Muscle layer of duodenum (tissue), 2 donors: ENCODE measurements around the gene HDAC11.

ENCODE experiments used
- H3K27ac ChIP-seq: one replicate; pipeline ENCODE4 v1.7.0; 2013; ENCODE audit warnings: mild to moderate bottlenecking, low read length
- H3K27me3 ChIP-seq: one replicate; pipeline ENCODE4 v1.7.0; 2013; ENCODE audit warnings: low read depth, mild to moderate bottlenecking, control low read depth, low read length
- H3K36me3 ChIP-seq, 2 donors: one replicate each; pipeline ENCODE4 v1.7.0; 2013; ENCODE audit warnings: low read length in 2 of 2, control low read depth in 1 of 2, mild to moderate bottlenecking in 1 of 2; ENCODE audit not compliant: insufficient read depth in 2 of 2, control insufficient read depth in 1 of 2
- H3K4me1 ChIP-seq, 2 donors: one replicate each; pipeline ENCODE4 v1.7.0; 2013; ENCODE audit warnings: low read length in 2 of 2, mild to moderate bottlenecking in 2 of 2, control low read depth in 1 of 2, moderate library complexity in 1 of 2; ENCODE audit not compliant: insufficient read depth in 2 of 2, control insufficient read depth in 1 of 2
- H3K4me3 ChIP-seq, 2 donors: one replicate each; pipeline ENCODE4 v1.7.0; 2013; ENCODE audit warnings: low read length in 2 of 2, low read depth in 1 of 2, mild to moderate bottlenecking in 1 of 2
- H3K9me3 ChIP-seq, 2 donors: one replicate each; pipeline ENCODE4 v1.7.0; 2013; ENCODE audit warnings: low read length in 2 of 2, control low read depth in 1 of 2, mild to moderate bottlenecking in 1 of 2; ENCODE audit not compliant: control insufficient read depth in 1 of 2
- donor health status: healthy.

Gene HDAC11

GRCh38 chr3:13540297-13540995 is 60.3 kb downstream of the HDAC11 start:
- Histone ChIP-seq H3K36me3 (no peaks in the 10 kb centered on the region), H3K27ac (no peak overlapping the region), H3K27me3 (no peaks in the 10 kb centered on the region), H3K4me3 (no peak overlapping the region), H3K9me3 (peaks cover 0 to 4% of the 10 kb centered on the region in 2 donors), H3K4me1 (no peaks in the 10 kb centered on the region)

GRCh38 chr3:13541691-13542090 is 61.6 kb downstream of the HDAC11 start:
- Histone ChIP-seq H3K36me3 (no peaks in the 10 kb centered on the region), H3K27ac (no peak overlapping the region), H3K9me3 (peaks cover 0 to 4% of the 10 kb centered on the region in 2 donors), H3K4me3 (no peak overlapping the region), H3K27me3 (no peaks in the 10 kb centered on the region), H3K4me1 (no peaks in the 10 kb centered on the region)

- no peaks in the 10 kb centered on the region for H3K36me3 ChIP-seq
- H3K4me1 ChIP-seq = no peaks in the 10 kb centered on the region
- H3K9me3 ChIP-seq = peaks cover 0 to 4% of the 10 kb centered on the region in 2 donors
- H3K27me3 ChIP-seq = no peaks in the 10 kb centered on the region
- H3K27ac ChIP-seq = no peak overlapping the region
- H3K4me3 ChIP-seq = no peak overlapping the region
Measured at GRCh38 chr3:13542142-13542541, 62.0 kb downstream of the HDAC11 start.

DNA sequence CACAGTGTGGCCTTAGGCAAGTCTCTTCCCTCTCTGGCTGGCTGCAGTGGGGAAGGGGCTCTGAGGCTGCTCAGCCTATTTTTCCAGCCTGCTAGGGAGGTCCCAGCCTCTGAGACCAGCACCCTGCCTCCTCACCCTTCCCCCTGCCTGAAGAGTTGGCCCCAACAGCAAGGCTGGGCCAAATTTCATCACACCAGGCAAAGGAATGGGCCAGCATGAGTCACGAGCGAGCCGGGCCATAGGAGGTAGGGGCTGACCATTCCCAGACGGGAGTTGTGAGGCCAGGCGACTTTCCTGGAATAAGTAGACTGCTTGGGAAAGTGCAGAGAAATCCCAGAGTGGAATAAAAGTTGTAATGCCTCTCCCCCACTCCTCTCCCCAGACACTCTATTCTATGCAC is 63.1 kb downstream of the HDAC11 start:
- Histone ChIP-seq H3K4me3 (no peak overlapping the region), H3K9me3 (peaks cover 0 to 4% of the 10 kb centered on the region in 2 donors), H3K27me3 (no peaks in the 10 kb centered on the region), H3K4me1 (no peaks in the 10 kb centered on the region), H3K27ac (no peak overlapping the region), H3K36me3 (no peaks in the 10 kb centered on the region)

GRCh38 chr3:13544293-13544831 is 64.3 kb downstream of the HDAC11 start:
- Histone ChIP-seq H3K27ac (no peak overlapping the region), H3K9me3 (peaks cover 0 to 4% of the 10 kb centered on the region in 2 donors), H3K4me3 (no peak overlapping the region), H3K36me3 (no peaks in the 10 kb centered on the region), H3K4me1 (no peaks in the 10 kb centered on the region), H3K27me3 (no peaks in the 10 kb centered on the region)

- Histone ChIP-seq H3K27me3 (no peaks in the 10 kb centered on the region), H3K9me3 (peaks cover 0 to 4% of the 10 kb centered on the region in 2 donors), H3K4me1 (no peaks in the 10 kb centered on the region), H3K27ac (no peak overlapping the region), H3K4me3 (no peak overlapping the region), H3K36me3 (no peaks in the 10 kb centered on the region)
Measured at GRCh38 chr3:13544951-13545651, 65.0 kb downstream of the HDAC11 start.

DNA sequence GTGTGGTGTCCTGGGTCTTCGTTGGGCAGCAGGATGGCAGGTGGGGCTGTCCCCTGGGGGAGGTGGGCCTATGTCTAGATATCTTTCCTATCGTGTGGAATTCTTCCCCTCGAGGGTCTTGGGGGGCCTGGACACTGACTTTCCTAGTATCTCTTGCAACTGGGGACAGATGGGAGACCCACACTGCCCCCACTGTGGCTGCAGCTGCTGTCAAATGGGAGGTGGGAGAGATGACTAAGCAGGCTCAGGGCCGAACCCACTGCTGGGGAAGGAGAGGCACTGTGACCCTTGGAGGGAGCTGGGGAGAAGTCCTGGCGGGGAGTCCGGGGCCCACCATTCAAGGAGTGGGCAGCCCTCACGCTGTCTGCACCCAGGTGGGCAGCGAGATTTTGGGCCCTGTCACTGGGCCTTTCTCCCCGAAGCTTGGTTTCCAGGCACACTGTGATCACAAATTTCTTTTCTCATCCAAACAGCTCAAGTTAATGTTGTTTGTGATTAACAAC is 65.9 kb downstream of the HDAC11 start:
- Histone ChIP-seq H3K27me3 (no peaks in the 10 kb centered on the region), H3K27ac (no peak overlapping the region), H3K9me3 (peaks cover 0 to 4% of the 10 kb centered on the region in 2 donors), H3K4me3 (no peak overlapping the region), H3K4me1 (no peaks in the 10 kb centered on the region), H3K36me3 (no peaks in the 10 kb centered on the region)

DNA sequence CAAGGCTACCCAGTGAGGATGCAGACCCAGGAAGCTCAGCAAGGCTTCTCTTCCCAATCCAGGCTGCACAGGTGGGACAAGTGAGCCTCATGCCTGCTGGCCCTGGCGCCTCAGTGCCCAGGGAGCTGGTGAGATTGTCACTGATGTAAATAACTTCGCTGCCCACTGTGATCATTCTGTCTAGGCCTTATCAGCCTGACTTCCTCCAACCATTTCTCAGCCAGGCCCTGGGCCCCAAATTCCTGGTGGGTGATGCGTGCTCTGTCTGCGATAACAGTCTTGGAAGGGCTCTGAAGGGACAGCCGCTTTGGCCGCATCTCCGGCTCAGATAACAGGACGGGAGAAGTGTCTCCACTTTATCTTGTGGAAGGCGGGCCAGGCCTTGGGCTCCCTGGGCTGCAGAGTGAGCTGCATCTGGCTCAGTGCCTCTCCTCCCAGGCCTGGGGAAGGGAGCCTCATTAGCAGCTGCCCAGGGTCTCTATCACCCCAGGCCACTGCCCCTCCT is 66.6 kb downstream of the HDAC11 start:
- Histone ChIP-seq H3K36me3 (no peaks in the 10 kb centered on the region), H3K9me3 (no peaks in the 10 kb centered on the region), H3K27me3 (no peaks in the 10 kb centered on the region), H3K4me3 (no peak overlapping the region), H3K27ac (no peak overlapping the region), H3K4me1 (no peaks in the 10 kb centered on the region)

DNA sequence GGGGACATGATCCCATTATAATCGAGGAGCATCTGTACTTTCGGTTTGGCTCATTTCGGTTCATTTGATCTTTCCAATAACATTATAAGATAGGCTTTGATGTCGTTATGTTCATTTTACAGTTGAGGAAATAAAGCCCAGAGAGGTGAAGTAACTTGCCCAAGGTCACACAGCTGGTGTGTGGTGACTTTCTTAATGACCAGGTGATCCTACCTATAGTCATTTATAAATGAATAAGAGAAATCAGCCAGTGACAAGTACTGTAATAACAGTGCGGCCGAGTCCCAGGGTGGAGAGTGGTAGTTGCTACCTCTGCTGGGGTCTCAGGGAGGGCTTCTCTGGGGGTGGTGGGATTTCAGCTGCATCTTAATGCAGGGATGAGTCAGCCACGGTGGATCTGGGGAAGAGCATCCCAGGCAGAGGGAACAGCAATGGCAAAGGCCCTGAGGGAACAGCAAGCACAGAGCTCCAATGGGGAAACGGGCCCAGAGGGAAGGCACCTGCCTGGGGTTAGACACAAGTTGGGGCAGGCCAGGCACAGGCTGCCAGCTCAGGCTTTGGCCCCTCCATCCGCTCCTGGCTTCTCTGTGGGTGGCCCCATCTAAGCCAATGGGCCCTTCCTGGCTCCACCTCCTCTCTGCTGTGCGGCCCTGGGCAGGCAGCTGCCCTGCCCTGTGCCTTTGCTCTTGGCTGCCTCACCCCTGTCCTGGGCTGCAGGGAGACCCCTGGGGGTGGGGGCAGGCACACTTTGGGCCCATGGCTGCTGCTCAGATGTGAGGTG is 67.7 kb downstream of the HDAC11 start:
- H3K27me3 ChIP-seq = peaks cover 2% of the 10 kb centered on the region
- H3K9me3 ChIP-seq = no peaks in the 10 kb centered on the region
- H3K27ac ChIP-seq = no peak overlapping the region
- H3K4me3 ChIP-seq = no peak overlapping the region
- no peaks in the 10 kb centered on the region for H3K4me1 ChIP-seq
- no peaks in the 10 kb centered on the region for H3K36me3 ChIP-seq

DNA sequence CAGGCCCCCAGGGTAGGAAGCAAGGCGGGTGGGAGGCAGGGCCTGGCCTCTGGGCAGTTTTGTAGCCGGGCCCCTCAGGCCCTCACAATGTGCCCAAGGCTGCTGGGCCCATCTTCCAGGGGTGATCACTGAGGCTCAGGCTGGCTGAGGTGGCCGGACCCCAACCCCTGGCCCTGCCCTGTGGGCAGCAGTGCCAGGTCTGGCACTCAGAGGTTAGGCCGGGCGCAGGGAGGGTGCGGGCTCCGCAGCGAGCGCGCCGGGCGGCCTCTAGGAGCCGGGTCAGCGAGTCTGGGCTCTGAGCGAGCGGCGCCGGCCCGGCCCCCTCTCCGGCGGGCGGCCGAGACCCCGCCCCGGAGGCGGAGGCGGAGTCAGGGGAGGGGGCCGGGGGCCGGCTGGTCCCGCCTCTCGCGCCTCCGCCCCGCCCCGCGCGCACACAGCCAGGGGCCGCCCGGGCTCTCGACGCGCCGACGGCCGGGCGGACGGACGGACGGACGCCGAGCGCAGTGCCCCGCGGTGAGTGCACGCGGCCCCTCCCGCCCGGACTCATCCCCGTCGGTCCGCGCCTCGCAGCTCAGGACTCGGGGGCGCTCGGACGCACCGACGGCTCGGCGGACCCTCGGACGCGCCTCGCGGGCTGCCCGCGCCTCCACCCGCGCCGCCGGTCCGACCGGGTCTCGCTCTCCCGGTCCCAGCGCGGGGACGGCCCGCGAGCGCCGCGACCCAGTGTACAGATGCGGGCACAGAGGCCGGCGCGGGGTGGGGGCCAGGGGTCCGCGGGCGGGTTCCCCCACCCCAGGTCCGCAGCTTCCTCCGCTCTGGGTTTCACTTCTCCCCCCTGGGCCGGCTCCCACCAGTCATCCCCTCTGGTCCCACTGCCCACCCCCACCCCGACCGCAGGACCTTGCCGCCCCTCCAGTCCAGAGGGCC is 68.9 kb downstream of the HDAC11 start, which contains the start of gene FBLN2:
Gene FBLN2, plus strand, starts transcription at position 430 of the 927 bp plus-strand sequence. CDS start 21,231 bp downstream, outside the sequence.
- Histone ChIP-seq H3K4me3 (peak within 1 kb of the TSS; percentile 9 to 44), H3K36me3 (no peaks in the 10 kb centered on the region), H3K4me1 (no peaks in the 10 kb centered on the region), H3K27ac (no peak within 1 kb of the TSS), H3K27me3 (peaks cover 5% of the 10 kb centered on the region), H3K9me3 (no peaks in the 10 kb centered on the region)
